ENCODE measurements around the gene NGF. TPM values are rescaled to one million over a fixed set of nuclear protein-coding genes. Genes with fewer than 3 reads are reported as not detected.
A peak's percentile ranks its signal among the peaks of the same experiment; 100 is the strongest.

The NGF gene
- total and polyA plus RNA-seq, 2 experiments from 2014 or later, result 0.48 TPM; not detected in 1

GRCh38 chr1:115293006-115293405 lies 45.0 kb downstream of the NGF start:
- no peaks in the 10 kb centered on the region for H3K36me3 ChIP-seq
- no peaks in the 10 kb centered on the region for H3K9me3 ChIP-seq (ENCODE audit: low read depth)
- H3K4me1 ChIP-seq (ENCODE audit: low read depth), result no peaks in the 10 kb centered on the region
- no peaks in the 10 kb centered on the region for H3K27me3 ChIP-seq
- no peak for DNase-seq (ENCODE audit: low read depth in 1 of 2, low spot score in 1 of 2)
- H3K4me3 ChIP-seq, result no peak overlapping the region
- no peak for TF ChIP-seq CTCF (IDR thresholded peaks at IDR 0.05; ENCODE audit: low read depth, low read length)
- H3K27ac ChIP-seq, result no peak overlapping the region

- Histone ChIP-seq H3K27ac (no peak overlapping the region), H3K9me3 (ENCODE audit: low read depth) (no peaks in the 10 kb centered on the region), H3K36me3 (no peaks in the 10 kb centered on the region), H3K4me1 (ENCODE audit: low read depth) (no peaks in the 10 kb centered on the region), H3K4me3 (no peak overlapping the region), H3K27me3 (no peaks in the 10 kb centered on the region)
- peak in 1 of 2 donors; percentile 58 for DNase-seq (ENCODE audit: low read depth in 1 of 2, low spot score in 1 of 2)
- no peak for TF ChIP-seq CTCF (IDR thresholded peaks at IDR 0.05; ENCODE audit: low read depth, low read length)
Measured at GRCh38 chr1:115291741-115292140, 46.3 kb downstream of the NGF start.

GRCh38 chr1:115289940-115290339 lies 48.1 kb downstream of the NGF start:
- no peaks in the 10 kb centered on the region for H3K27me3 ChIP-seq
- no peaks in the 10 kb centered on the region for H3K4me1 ChIP-seq (ENCODE audit: low read depth)
- TF ChIP-seq CTCF (IDR thresholded peaks at IDR 0.05; ENCODE audit: low read depth, low read length), result no peak
- H3K27ac ChIP-seq, result no peak overlapping the region
- no peaks in the 10 kb centered on the region for H3K36me3 ChIP-seq
- H3K4me3 ChIP-seq, result no peak overlapping the region
- H3K9me3 ChIP-seq (ENCODE audit: low read depth), result no peaks in the 10 kb centered on the region
- peak in 1 of 2 donors; percentile 45 for DNase-seq (ENCODE audit: low read depth in 1 of 2, low spot score in 1 of 2)

GRCh38 chr1:115288591-115289198 lies 49.4 kb downstream of the NGF start:
- Histone ChIP-seq H3K4me1 (ENCODE audit: low read depth) (no peaks in the 10 kb centered on the region), H3K27ac (no peak overlapping the region), H3K27me3 (no peaks in the 10 kb centered on the region), H3K4me3 (no peak overlapping the region), H3K9me3 (ENCODE audit: low read depth) (no peaks in the 10 kb centered on the region), H3K36me3 (no peaks in the 10 kb centered on the region)
- DNase-seq (ENCODE audit: low read depth in 1 of 2, low spot score in 1 of 2), result peak in 1 of 2 donors; percentile 44
- TF ChIP-seq CTCF (IDR thresholded peaks at IDR 0.05; ENCODE audit: low read depth, low read length), result no peak

GRCh38 chr1:115286431-115287205 lies 51.4 kb downstream of the NGF start:
- no peak for TF ChIP-seq CTCF (IDR thresholded peaks at IDR 0.05; ENCODE audit: low read depth, low read length)

More at GRCh38 chr1:115286431-115287205, 51.4 kb downstream of the NGF start:
- DNase-seq (ENCODE audit: low read depth in 1 of 2, low spot score in 1 of 2), result no peak
- H3K36me3 ChIP-seq, result no peaks in the 10 kb centered on the region
- H3K4me1 ChIP-seq (ENCODE audit: low read depth), result no peaks in the 10 kb centered on the region
- no peaks in the 10 kb centered on the region for H3K9me3 ChIP-seq (ENCODE audit: low read depth)
- H3K4me3 ChIP-seq, result no peak overlapping the region
- no peak overlapping the region for H3K27ac ChIP-seq
- H3K27me3 ChIP-seq, result no peaks in the 10 kb centered on the region

Measured in cardiac muscle cell (in vitro differentiated cells and primary cell).